RPMI8226 (cell line): Measurements from ENCODE around the gene TTC34.

Source experiments
- DNase-seq: peaks from one replicate; pipeline ENCODE4 v3.0.0-alpha.2; 2015

TTC34 gene

GRCh38 chr1:2623571-2624337, 177.7 kb downstream of the TTC34 start:
- DNase-seq: no peak

- DNase-seq: no peak
Measured at GRCh38 chr1:2617971-2618470, 183.5 kb downstream of the TTC34 start.

GRCh38 chr1:2614145-2614544, 187.3 kb downstream of the TTC34 start:
- DNase-seq: no peak

- no peak for DNase-seq
Measured at GRCh38 chr1:2612591-2613365, 188.7 kb downstream of the TTC34 start.

- DNase-seq: no peak
Measured at GRCh38 chr1:2611621-2612437, 189.7 kb downstream of the TTC34 start.

GRCh38 chr1:2611031-2611501, 190.4 kb downstream of the TTC34 start:
- DNase-seq: no peak

GRCh38 chr1:2610036-2610959, 191.2 kb downstream of the TTC34 start:
- DNase-seq: no peak

GRCh38 chr1:2609319-2610035, 192.0 kb downstream of the TTC34 start:
- DNase-seq: no peak

GRCh38 chr1:2607641-2608091, 193.8 kb downstream of the TTC34 start:
- no peak for DNase-seq

- no peak for DNase-seq
Measured at GRCh38 chr1:2606881-2607621, 194.4 kb downstream of the TTC34 start.

GRCh38 chr1:2606396-2606880, 195.1 kb downstream of the TTC34 start:
- no peak for DNase-seq

GRCh38 chr1:2605509-2606395, 195.7 kb downstream of the TTC34 start:
- DNase-seq: no peak

GRCh38 chr1:2604844-2605508, 196.5 kb downstream of the TTC34 start:
- DNase-seq: no peak

GRCh38 chr1:2604156-2604843, 197.2 kb downstream of the TTC34 start:
- DNase-seq: no peak

- DNase-seq: no peak
Measured at GRCh38 chr1:2603521-2604155, 197.9 kb downstream of the TTC34 start.

- no peak for DNase-seq
Measured at GRCh38 chr1:2602866-2603520, 198.5 kb downstream of the TTC34 start.

GRCh38 chr1:2602311-2602835, 199.1 kb downstream of the TTC34 start:
- DNase-seq: no peak
